H9 (cell line): ENCODE data around the gene TTC23. TPM values are rescaled to one million over a fixed set of nuclear protein-coding genes. Genes with fewer than 3 reads are reported as not detected.

Experiments used
- DNase-seq: peaks from one replicate; pipeline ENCODE4 v3.0.0-alpha.2; 2017
- H2AFZ ChIP-seq: one replicate; pipeline ENCODE4 v1.6.1; 2013; ENCODE audit warnings: mild to moderate bottlenecking, low read length, control low read depth, moderate library complexity
- H2AK5ac ChIP-seq: 2 replicates; pipeline ENCODE4 v1.6.1; 2013; ENCODE audit warnings: low read length, control low read depth, mixed read lengths; ENCODE audit not compliant: insufficient read length
- H2BK120ac ChIP-seq: one replicate; pipeline ENCODE4 v1.6.1; 2013; ENCODE audit warnings: low read depth, mild to moderate bottlenecking, low read length, control low read depth, inconsistent platforms; ENCODE audit not compliant: poor library complexity, severe bottlenecking
- H2BK12ac ChIP-seq: 2 replicates; pipeline ENCODE4 v1.6.1; 2013; ENCODE audit warnings: low read length, control low read depth, mixed read lengths, low read depth; ENCODE audit not compliant: insufficient read length
- H2BK15ac ChIP-seq: 2 replicates; pipeline ENCODE4 v1.6.1; 2013; ENCODE audit warnings: low read depth, low read length, control low read depth
- H2BK20ac ChIP-seq: one replicate; pipeline ENCODE4 v1.6.1; 2013; ENCODE audit warnings: low read depth, mild to moderate bottlenecking, low read length, control low read depth, inconsistent platforms; ENCODE audit not compliant: poor library complexity, severe bottlenecking
- H2BK5ac ChIP-seq: 2 replicates; pipeline ENCODE4 v1.6.1; 2013; ENCODE audit warnings: low read length, control low read depth, mixed read lengths; ENCODE audit not compliant: insufficient read length
- H3K14ac ChIP-seq: 2 replicates; pipeline ENCODE4 v1.6.1; 2013; ENCODE audit warnings: low read length, control low read depth; ENCODE audit not compliant: insufficient read depth
- H3K18ac ChIP-seq: 2 replicates; pipeline ENCODE4 v1.6.1; 2013; ENCODE audit warnings: low read depth, mild to moderate bottlenecking, mixed read lengths, low read length, control low read depth; ENCODE audit not compliant: insufficient read length
- H3K23ac ChIP-seq: 2 replicates; pipeline ENCODE4 v1.6.1; 2013; ENCODE audit warnings: low read length, control low read depth, mixed read lengths, low read depth; ENCODE audit not compliant: insufficient read length
- H3K23me2 ChIP-seq: 2 replicates; pipeline ENCODE4 v1.6.1; 2013; ENCODE audit warnings: low read depth, mild to moderate bottlenecking, mixed read lengths, low read length, control low read depth; ENCODE audit not compliant: insufficient read length, poor library complexity, severe bottlenecking
- H3K27ac ChIP-seq: 2 replicates; pipeline ENCODE4 v1.5.1; 2013; ENCODE audit warnings: low read length, control low read depth, mixed read lengths, low read depth; ENCODE audit not compliant: insufficient read length
- H3K27me3 ChIP-seq: 2 replicates; pipeline ENCODE4 v1.6.1; 2013; ENCODE audit warnings: low read length, control low read depth, inconsistent platforms; ENCODE audit not compliant: insufficient read depth
- H3K4ac ChIP-seq: 2 replicates; pipeline ENCODE4 v1.6.1; 2013; ENCODE audit warnings: low read depth, mild to moderate bottlenecking, control low read depth, inconsistent platforms, low read length, moderate library complexity
- H3K4me1 ChIP-seq: 2 replicates; pipeline ENCODE4 v1.6.1; 2013; ENCODE audit warnings: low read length, control low read depth, inconsistent platforms; ENCODE audit not compliant: insufficient read depth
- H3K4me2 ChIP-seq: 2 replicates; pipeline ENCODE4 v1.6.1; 2013; ENCODE audit warnings: low read length, control low read depth, mixed read lengths; ENCODE audit not compliant: insufficient read length, insufficient read depth
- H3K56ac ChIP-seq: 2 replicates; pipeline ENCODE4 v1.6.1; 2013; ENCODE audit warnings: low read depth, mild to moderate bottlenecking, mixed read lengths, low read length, control low read depth; ENCODE audit not compliant: insufficient read length
- H3K79me1 ChIP-seq: 2 replicates; pipeline ENCODE4 v1.6.1; 2013; ENCODE audit warnings: low read depth, mild to moderate bottlenecking, moderate library complexity, low read length, control low read depth, inconsistent platforms; ENCODE audit not compliant: insufficient read depth, poor library complexity, severe bottlenecking
- H3K79me2 ChIP-seq: 2 replicates; pipeline ENCODE4 v1.6.1; 2013; ENCODE audit warnings: low read length, control low read depth, inconsistent platforms; ENCODE audit not compliant: insufficient read depth
- H3K9ac ChIP-seq: 2 replicates; pipeline ENCODE4 v1.6.1; 2013; ENCODE audit warnings: low read length, control low read depth, mixed read lengths; ENCODE audit not compliant: insufficient read length; ENCODE audit errors: extremely low read depth
- H3K9me3 ChIP-seq: one replicate; pipeline ENCODE4 v1.6.1; 2013; ENCODE audit warnings: low read depth, low read length, inconsistent platforms; ENCODE audit not compliant: control insufficient read depth
- H3T11ph ChIP-seq: one replicate; pipeline ENCODE4 v1.6.1; 2013; ENCODE audit warnings: mild to moderate bottlenecking, low read length, control low read depth, inconsistent platforms
- H4K20me1 ChIP-seq: one replicate; pipeline ENCODE4 v1.6.1; 2013; ENCODE audit not compliant: control insufficient read depth, insufficient read length, insufficient read depth
- H4K5ac ChIP-seq: 2 replicates; pipeline ENCODE4 v1.6.1; 2013; ENCODE audit warnings: low read depth, mild to moderate bottlenecking, mixed read lengths, low read length, control low read depth; ENCODE audit not compliant: insufficient read length
- H4K8ac ChIP-seq: replicated peaks from 2 replicates; pipeline ENCODE4 v1.6.1; 2013; ENCODE audit warnings: low read length, control low read depth, mixed read lengths, low read depth; ENCODE audit not compliant: insufficient read length
- H4K91ac ChIP-seq: 2 replicates; pipeline ENCODE4 v1.6.1; 2013; ENCODE audit warnings: low read depth, mild to moderate bottlenecking, moderate library complexity, mixed read lengths, low read length, control low read depth; ENCODE audit not compliant: insufficient read length
- H3K27ac Mint-ChIP-seq, 3 experiments: 2 replicates in 2 of 3; 3 replicates in 1 of 3; pipeline ENCODE4 v1.8.0; 2020 to 2021; ENCODE audit warnings: mixed read lengths in 3 of 3, mild to moderate bottlenecking in 1 of 3, moderate library complexity in 1 of 3
- H3K27me3 Mint-ChIP-seq: 2 replicates; pipeline ENCODE4 v1.8.0; 2021; ENCODE audit warnings: low read depth, mild to moderate bottlenecking, moderate library complexity, mixed read lengths
- H3K36me3 Mint-ChIP-seq, 3 experiments: 2 replicates in 2 of 3; 3 replicates in 1 of 3; pipeline ENCODE4 v1.8.0; 2020 to 2021; ENCODE audit warnings: low read depth in 3 of 3, mixed read lengths in 3 of 3; ENCODE audit not compliant: insufficient read depth in 1 of 3
- H3K4me1 Mint-ChIP-seq, 2 experiments: 2 replicates each; pipeline ENCODE4 v1.8.0; 2020; ENCODE audit warnings: mixed read lengths in 2 of 2
- H3K4me3 Mint-ChIP-seq, 2 experiments: 2 replicates in 1 of 2; 3 replicates in 1 of 2; pipeline ENCODE4 v1.8.0; 2020 to 2021; ENCODE audit warnings: mild to moderate bottlenecking in 2 of 2, mixed read lengths in 2 of 2, moderate library complexity in 1 of 2
- H3K9me3 Mint-ChIP-seq, 2 experiments: 2 replicates in 1 of 2; 3 replicates in 1 of 2; pipeline ENCODE4 v1.8.0; 2020; ENCODE audit warnings: mild to moderate bottlenecking in 2 of 2, mixed read lengths in 2 of 2, moderate library complexity in 1 of 2
- WGBS: extraction: QIAGEN DNeasy Blood & Tissue Kit; methylation state at CpG from one replicate; pipeline ENCODE4 v1.1.7; 2013; ENCODE audit warnings: missing lambda C conversion rate, low lambda C conversion rate, mixed read lengths; ENCODE audit not compliant: insufficient read length; ENCODE audit errors: extremely low coverage; 5-methylcytosine and 5-hydroxymethylcytosine counted together
- total RNA-seq: library from RNA; stranded (reverse); gene quantifications from 2 replicates; pipeline ENCODE4 v1.2.1, GENCODE V29; 2021
- TF ChIP-seq, protein P1 (sequence below): fragments of 200-600 bp; sonication (generic); conservative IDR thresholded peaks from 3 replicates; pipeline ENCODE4 v1.8.0; 2021; ENCODE audit warnings: antibody characterized with exemption, mild to moderate bottlenecking

TTC23 gene
- total RNA-seq, 1 experiment from 2014 or later = 14.3 TPM

DNA sequence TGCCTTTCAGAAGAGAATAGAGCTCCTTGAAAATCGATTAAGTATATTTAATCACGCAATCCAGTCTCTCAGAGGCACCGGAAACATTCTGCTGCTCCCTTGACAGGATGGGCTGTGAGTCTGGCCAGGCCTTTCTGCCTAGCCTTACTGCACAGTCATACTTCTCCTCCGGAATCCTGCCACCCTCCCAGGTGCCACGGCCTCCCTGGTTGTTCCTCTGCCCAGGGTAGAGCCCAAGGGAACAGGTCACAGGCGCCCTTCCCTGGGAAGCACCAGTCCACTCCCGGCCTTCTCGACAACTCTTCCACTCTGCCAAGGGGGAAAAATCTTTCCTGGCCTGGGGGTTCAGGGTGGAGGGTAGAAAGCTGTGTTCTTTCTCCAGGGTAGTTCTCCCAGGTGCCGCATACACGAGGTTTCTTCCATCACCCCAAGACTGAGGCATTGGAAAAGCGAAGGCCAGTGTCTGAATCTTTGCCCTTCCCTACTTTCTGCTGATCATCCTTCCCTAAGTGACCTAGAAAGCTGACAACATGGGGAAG is 161.9 kb downstream of the TTC23 start:
- H2BK5ac ChIP-seq = no peak overlapping the region
- H3K18ac ChIP-seq = no peak overlapping the region
- no CpG with 5 or more reads among the region's 11 CpGs for whole genome bisulfite sequencing
- no peak overlapping the region for H3K27ac ChIP-seq
- no peak overlapping the region for H3K4me2 ChIP-seq
- no peak overlapping the region for H2AFZ ChIP-seq
- no peak overlapping the region for H2AK5ac ChIP-seq
- H4K20me1 ChIP-seq = no peaks in the 10 kb centered on the region
- no peak overlapping the region for H2BK120ac ChIP-seq
- H3K79me1 ChIP-seq = no peaks in the 10 kb centered on the region
- H4K8ac ChIP-seq = no peak overlapping the region
- H3K9me3 ChIP-seq = no peaks in the 10 kb centered on the region
- peaks cover 12 to 13% of the 10 kb centered on the region in 2 experiments for H3K4me1 Mint-ChIP-seq
- no peaks in the 10 kb centered on the region for H3K79me2 ChIP-seq
- TF ChIP-seq, protein P1, sequence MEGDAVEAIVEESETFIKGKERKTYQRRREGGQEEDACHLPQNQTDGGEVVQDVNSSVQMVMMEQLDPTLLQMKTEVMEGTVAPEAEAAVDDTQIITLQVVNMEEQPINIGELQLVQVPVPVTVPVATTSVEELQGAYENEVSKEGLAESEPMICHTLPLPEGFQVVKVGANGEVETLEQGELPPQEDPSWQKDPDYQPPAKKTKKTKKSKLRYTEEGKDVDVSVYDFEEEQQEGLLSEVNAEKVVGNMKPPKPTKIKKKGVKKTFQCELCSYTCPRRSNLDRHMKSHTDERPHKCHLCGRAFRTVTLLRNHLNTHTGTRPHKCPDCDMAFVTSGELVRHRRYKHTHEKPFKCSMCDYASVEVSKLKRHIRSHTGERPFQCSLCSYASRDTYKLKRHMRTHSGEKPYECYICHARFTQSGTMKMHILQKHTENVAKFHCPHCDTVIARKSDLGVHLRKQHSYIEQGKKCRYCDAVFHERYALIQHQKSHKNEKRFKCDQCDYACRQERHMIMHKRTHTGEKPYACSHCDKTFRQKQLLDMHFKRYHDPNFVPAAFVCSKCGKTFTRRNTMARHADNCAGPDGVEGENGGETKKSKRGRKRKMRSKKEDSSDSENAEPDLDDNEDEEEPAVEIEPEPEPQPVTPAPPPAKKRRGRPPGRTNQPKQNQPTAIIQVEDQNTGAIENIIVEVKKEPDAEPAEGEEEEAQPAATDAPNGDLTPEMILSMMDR = no peak
- H3K36me3 Mint-ChIP-seq = peaks cover 0 to 4% (median 4%) of the 10 kb centered on the region in 3 experiments; a peak in 3 of 7 replicates
- no peaks in the 10 kb centered on the region for H3K27me3 ChIP-seq
- H3K23me2 ChIP-seq = no peaks in the 10 kb centered on the region
- H3K23ac ChIP-seq = no peak overlapping the region
- no peak overlapping the region for H4K5ac ChIP-seq
- DNase-seq = no peak
- H3K9ac ChIP-seq = no peak overlapping the region
- H2BK12ac ChIP-seq = no peak overlapping the region
- no peak overlapping the region for H2BK15ac ChIP-seq
- no peak overlapping the region for H3K4ac ChIP-seq
- no peak overlapping the region for H3K27ac Mint-ChIP-seq
- no peak overlapping the region for H3T11ph ChIP-seq
- H4K91ac ChIP-seq = no peak overlapping the region
- H3K4me1 ChIP-seq = peaks cover 3% of the 10 kb centered on the region; the same call in 1 of the 2 replicates
- no peak overlapping the region for H3K4me3 Mint-ChIP-seq
- H3K27me3 Mint-ChIP-seq = peaks cover 12% of the 10 kb centered on the region
- H2BK20ac ChIP-seq = no peak overlapping the region
- no peak overlapping the region for H3K56ac ChIP-seq
- no peak overlapping the region for H3K14ac ChIP-seq
- peaks cover 5 to 10% of the 10 kb centered on the region in 2 experiments; a peak in 3 of 5 replicates for H3K9me3 Mint-ChIP-seq
